ENCODE measurements around the gene CALD1.

DNA sequence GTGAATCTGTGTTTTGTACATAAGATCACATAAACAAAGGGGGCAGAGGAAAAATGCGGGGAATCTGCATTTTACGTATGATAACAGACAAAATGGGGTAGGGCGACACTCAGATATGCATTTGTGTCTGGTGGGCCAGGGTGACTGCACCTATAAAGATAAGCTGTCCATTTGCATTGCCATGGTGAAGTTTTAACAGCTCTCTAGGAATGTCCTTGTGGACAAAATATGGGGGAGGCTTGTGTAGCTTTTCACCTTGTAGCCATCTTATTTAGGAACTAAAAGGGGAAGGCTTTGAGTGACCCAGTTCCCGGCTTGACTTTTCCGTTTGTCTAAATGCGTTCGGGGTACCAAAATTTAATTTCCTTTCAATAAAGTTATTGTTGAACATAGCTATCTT, 114.5 kb downstream of the CALD1 start:
- TF ChIP-seq, protein P1, sequence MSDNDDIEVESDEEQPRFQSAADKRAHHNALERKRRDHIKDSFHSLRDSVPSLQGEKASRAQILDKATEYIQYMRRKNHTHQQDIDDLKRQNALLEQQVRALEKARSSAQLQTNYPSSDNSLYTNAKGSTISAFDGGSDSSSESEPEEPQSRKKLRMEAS (CRISPR knock-in tag; IDR thresholded peaks at IDR 0.05): no peak
- TF ChIP-seq, protein P2, sequence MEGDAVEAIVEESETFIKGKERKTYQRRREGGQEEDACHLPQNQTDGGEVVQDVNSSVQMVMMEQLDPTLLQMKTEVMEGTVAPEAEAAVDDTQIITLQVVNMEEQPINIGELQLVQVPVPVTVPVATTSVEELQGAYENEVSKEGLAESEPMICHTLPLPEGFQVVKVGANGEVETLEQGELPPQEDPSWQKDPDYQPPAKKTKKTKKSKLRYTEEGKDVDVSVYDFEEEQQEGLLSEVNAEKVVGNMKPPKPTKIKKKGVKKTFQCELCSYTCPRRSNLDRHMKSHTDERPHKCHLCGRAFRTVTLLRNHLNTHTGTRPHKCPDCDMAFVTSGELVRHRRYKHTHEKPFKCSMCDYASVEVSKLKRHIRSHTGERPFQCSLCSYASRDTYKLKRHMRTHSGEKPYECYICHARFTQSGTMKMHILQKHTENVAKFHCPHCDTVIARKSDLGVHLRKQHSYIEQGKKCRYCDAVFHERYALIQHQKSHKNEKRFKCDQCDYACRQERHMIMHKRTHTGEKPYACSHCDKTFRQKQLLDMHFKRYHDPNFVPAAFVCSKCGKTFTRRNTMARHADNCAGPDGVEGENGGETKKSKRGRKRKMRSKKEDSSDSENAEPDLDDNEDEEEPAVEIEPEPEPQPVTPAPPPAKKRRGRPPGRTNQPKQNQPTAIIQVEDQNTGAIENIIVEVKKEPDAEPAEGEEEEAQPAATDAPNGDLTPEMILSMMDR (IDR thresholded peaks at IDR 0.05): no peak
- TF ChIP-seq ZNF423 (CRISPR knock-in tag; IDR thresholded peaks at IDR 0.05) (no peak), NR2C2 (CRISPR knock-in tag; IDR thresholded peaks at IDR 0.05) (no peak), JUN (CRISPR knock-in tag; IDR thresholded peaks at IDR 0.05) (no peak), ESRRA (CRISPR knock-in tag; IDR thresholded peaks at IDR 0.05; ENCODE audit: borderline replicate concordance) (no peak), SP1 (CRISPR knock-in tag; conservative IDR thresholded peaks at IDR 0.05) (no peak)
- TF ChIP-seq, protein P3, sequence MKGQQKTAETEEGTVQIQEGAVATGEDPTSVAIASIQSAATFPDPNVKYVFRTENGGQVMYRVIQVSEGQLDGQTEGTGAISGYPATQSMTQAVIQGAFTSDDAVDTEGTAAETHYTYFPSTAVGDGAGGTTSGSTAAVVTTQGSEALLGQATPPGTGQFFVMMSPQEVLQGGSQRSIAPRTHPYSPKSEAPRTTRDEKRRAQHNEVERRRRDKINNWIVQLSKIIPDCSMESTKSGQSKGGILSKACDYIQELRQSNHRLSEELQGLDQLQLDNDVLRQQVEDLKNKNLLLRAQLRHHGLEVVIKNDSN (CRISPR knock-in tag; IDR thresholded peaks at IDR 0.05): no peak
- TF ChIP-seq, protein P4, sequence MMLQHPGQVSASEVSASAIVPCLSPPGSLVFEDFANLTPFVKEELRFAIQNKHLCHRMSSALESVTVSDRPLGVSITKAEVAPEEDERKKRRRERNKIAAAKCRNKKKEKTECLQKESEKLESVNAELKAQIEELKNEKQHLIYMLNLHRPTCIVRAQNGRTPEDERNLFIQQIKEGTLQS (CRISPR knock-in tag; conservative IDR thresholded peaks at IDR 0.05): no peak
- TF ChIP-seq, protein P5, sequence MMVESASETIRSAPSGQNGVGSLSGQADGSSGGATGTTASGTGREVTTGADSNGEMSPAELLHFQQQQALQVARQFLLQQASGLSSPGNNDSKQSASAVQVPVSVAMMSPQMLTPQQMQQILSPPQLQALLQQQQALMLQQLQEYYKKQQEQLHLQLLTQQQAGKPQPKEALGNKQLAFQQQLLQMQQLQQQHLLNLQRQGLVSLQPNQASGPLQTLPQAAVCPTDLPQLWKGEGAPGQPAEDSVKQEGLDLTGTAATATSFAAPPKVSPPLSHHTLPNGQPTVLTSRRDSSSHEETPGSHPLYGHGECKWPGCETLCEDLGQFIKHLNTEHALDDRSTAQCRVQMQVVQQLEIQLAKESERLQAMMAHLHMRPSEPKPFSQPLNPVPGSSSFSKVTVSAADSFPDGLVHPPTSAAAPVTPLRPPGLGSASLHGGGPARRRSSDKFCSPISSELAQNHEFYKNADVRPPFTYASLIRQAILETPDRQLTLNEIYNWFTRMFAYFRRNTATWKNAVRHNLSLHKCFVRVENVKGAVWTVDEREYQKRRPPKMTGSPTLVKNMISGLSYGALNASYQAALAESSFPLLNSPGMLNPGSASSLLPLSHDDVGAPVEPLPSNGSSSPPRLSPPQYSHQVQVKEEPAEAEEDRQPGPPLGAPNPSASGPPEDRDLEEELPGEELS (CRISPR knock-in tag; IDR thresholded peaks at IDR 0.05): no peak
- TF ChIP-seq, protein P6, sequence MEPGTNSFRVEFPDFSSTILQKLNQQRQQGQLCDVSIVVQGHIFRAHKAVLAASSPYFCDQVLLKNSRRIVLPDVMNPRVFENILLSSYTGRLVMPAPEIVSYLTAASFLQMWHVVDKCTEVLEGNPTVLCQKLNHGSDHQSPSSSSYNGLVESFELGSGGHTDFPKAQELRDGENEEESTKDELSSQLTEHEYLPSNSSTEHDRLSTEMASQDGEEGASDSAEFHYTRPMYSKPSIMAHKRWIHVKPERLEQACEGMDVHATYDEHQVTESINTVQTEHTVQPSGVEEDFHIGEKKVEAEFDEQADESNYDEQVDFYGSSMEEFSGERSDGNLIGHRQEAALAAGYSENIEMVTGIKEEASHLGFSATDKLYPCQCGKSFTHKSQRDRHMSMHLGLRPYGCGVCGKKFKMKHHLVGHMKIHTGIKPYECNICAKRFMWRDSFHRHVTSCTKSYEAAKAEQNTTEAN (CRISPR knock-in tag; IDR thresholded peaks at IDR 0.05): no peak

All from WTC11 (cell line).